Aorta (tissue), 5 donors: ENCODE measurements around the gene FRMD5. TPM values are rescaled to one million over a fixed set of nuclear protein-coding genes. Genes with fewer than 3 reads are reported as not detected.
A peak's percentile ranks its signal among the peaks of the same experiment; 100 is the strongest.

ENCODE experiments used
- ATAC-seq: fragments of 200-7000 bp; cut with Tn5 transposase; one replicate; pipeline ENCODE4 v1.9.1; 2022; ENCODE audit warnings: moderate library complexity; ENCODE audit not compliant: low FRiP score
- DNase-seq, 2 donors: peaks; one replicate each; pipeline ENCODE4 v3.0.0-alpha.2; 2020
- H3K27ac ChIP-seq, 2 donors: one replicate each; pipeline ENCODE4 v1.5.1; 2013; ENCODE audit warnings: low read length in 2 of 2, mild to moderate bottlenecking in 2 of 2, moderate library complexity in 2 of 2, control low read depth in 1 of 2, inconsistent platforms in 1 of 2, low read depth in 1 of 2
- H3K27me3 ChIP-seq, 2 donors: one replicate each; pipeline ENCODE4 v1.6.1; 2013; ENCODE audit warnings: control low read depth in 1 of 2, low read length in 1 of 2, mild to moderate bottlenecking in 1 of 2, moderate library complexity in 1 of 2; ENCODE audit not compliant: insufficient read depth in 2 of 2, control insufficient read depth in 1 of 2
- H3K36me3 ChIP-seq, 2 donors: one replicate each; pipeline ENCODE4 v1.6.1; 2013; ENCODE audit warnings: control low read depth in 1 of 2, low read length in 1 of 2, mild to moderate bottlenecking in 1 of 2; ENCODE audit not compliant: insufficient read depth in 2 of 2, control insufficient read depth in 1 of 2
- H3K4me1 ChIP-seq, 2 donors: one replicate each; pipeline ENCODE4 v1.6.1; 2013; ENCODE audit warnings: low read length in 2 of 2, control low read depth in 1 of 2, mild to moderate bottlenecking in 1 of 2, moderate library complexity in 1 of 2; ENCODE audit not compliant: insufficient read depth in 2 of 2, control insufficient read depth in 1 of 2
- H3K4me3 ChIP-seq, 2 donors: one replicate each; pipeline ENCODE4 v1.5.1; 2013; ENCODE audit warnings: low read length in 2 of 2, control low read depth in 1 of 2, mild to moderate bottlenecking in 1 of 2
- H3K9me3 ChIP-seq: one replicate; pipeline ENCODE4 v1.6.1; 2013; ENCODE audit warnings: mild to moderate bottlenecking, low read length; ENCODE audit not compliant: control insufficient read depth
- WGBS, 2 donors: extraction: QIAGEN DNeasy Blood & Tissue Kit; methylation state at CpG; one replicate each; pipeline ENCODE4 v1.1.7; 2013; 5-methylcytosine and 5-hydroxymethylcytosine counted together
- intact Hi-C, 2 donors: fragments of 100-400 bp; cut with DNase I; formaldehyde crosslinking; loops; one replicate each; pipeline versions ENCODE4 v1.14.2 to v1.15.0; 2022
- polyA plus RNA-seq, 2 donors: library from polyadenylated mRNA; stranded (reverse); fragments of 200-250 nt; gene quantifications; one replicate each; pipeline ENCODE4 v1.2.3, GENCODE V29; 2013
- total RNA-seq, 2 donors: library from RNA; stranded (reverse); fragmentation: NEBNext Ultra II Directional; extraction: Animal tissue kit (Norgen Biotek cat#: 25700); gene quantifications; one replicate each; pipeline ENCODE4 v1.2.1, GENCODE V29; 2021
- donor health status: healthy with polysubstance abuse.
- donor health status: Bipolar disorder and iron deficiency.
- donor health status: DM: no; HTN: no; CAD: no.
- donor health status: DM: no; HTN: no; CAD: no.
- donor health status: DM: yes; HTN: yes; CAD: no.

The FRMD5 gene
- total and polyA plus RNA-seq, 4 donors: 0.18 to 0.88 (median 0.58) TPM

- Histone ChIP-seq H3K36me3 (no peaks in the 10 kb centered on the region), H3K27ac (no peak overlapping the region), H3K9me3 (no peaks in the 10 kb centered on the region), H3K27me3 (no peaks in the 10 kb centered on the region), H3K4me3 (no peak overlapping the region), H3K4me1 (no peaks in the 10 kb centered on the region)
- WGBS, 2 donors: 87 to 91% methylated on average over 6 of the region's 6 CpGs
- ATAC-seq (no peak), DNase-seq (no peak)
- intact Hi-C loops: no loop called here
Measured at GRCh38 chr15:43934480-43934879, 260.6 kb downstream of the FRMD5 start.

- DNase-seq (no peak), ATAC-seq (no peak)
- no peak overlapping the region for H3K4me3 ChIP-seq
- WGBS, 2 donors: 27 to 28% methylated on average over 3 of the region's 3 CpGs
- H3K27ac ChIP-seq: no peak overlapping the region
- H3K27me3 ChIP-seq: no peaks in the 10 kb centered on the region
- no peaks in the 10 kb centered on the region for H3K9me3 ChIP-seq
- H3K36me3 ChIP-seq: no peaks in the 10 kb centered on the region
- H3K4me1 ChIP-seq: no peaks in the 10 kb centered on the region
- intact Hi-C loops: no loop called here
Measured at GRCh38 chr15:43932907-43933306, 262.2 kb downstream of the FRMD5 start.

- Histone ChIP-seq H3K4me3 (no peak overlapping the region), H3K27me3 (no peaks in the 10 kb centered on the region), H3K4me1 (no peaks in the 10 kb centered on the region), H3K9me3 (no peaks in the 10 kb centered on the region), H3K27ac (no peak overlapping the region), H3K36me3 (no peaks in the 10 kb centered on the region)
- WGBS, 2 donors: 89% methylated on average over 3 of the region's 3 CpGs
- DNase-seq (no peak), ATAC-seq (no peak)
- intact Hi-C loops: no loop called here
Measured at GRCh38 chr15:43931790-43932435, 263.2 kb downstream of the FRMD5 start.

- ATAC-seq (no peak), DNase-seq (no peak)
- H3K4me3 ChIP-seq: no peak overlapping the region
- no peak overlapping the region for H3K27ac ChIP-seq
- H3K4me1 ChIP-seq: no peaks in the 10 kb centered on the region
- H3K9me3 ChIP-seq: no peaks in the 10 kb centered on the region
- intact Hi-C loops: no loop called here
- no peaks in the 10 kb centered on the region for H3K27me3 ChIP-seq
- H3K36me3 ChIP-seq: no peaks in the 10 kb centered on the region
- WGBS, 2 donors: 89 to 96% methylated on average over 3 of the region's 3 CpGs
Measured at GRCh38 chr15:43931119-43931518, 264.0 kb downstream of the FRMD5 start.

GRCh38 chr15:43930556-43930955 is 264.5 kb downstream of the FRMD5 start:
- Histone ChIP-seq H3K27me3 (no peaks in the 10 kb centered on the region), H3K4me3 (no peak overlapping the region), H3K27ac (no peak overlapping the region), H3K36me3 (no peaks in the 10 kb centered on the region), H3K4me1 (no peaks in the 10 kb centered on the region), H3K9me3 (no peaks in the 10 kb centered on the region)
- ATAC-seq (no peak), DNase-seq (no peak)
- intact Hi-C loops: no loop called here
- WGBS, 2 donors: 94 to 96% methylated on average over 5 of the region's 5 CpGs

GRCh38 chr15:43930079-43930478 is 265.0 kb downstream of the FRMD5 start:
- 33 to 46% methylated on average over 2 of the region's 2 CpGs for WGBS, 2 donors
- Histone ChIP-seq H3K4me3 (no peak overlapping the region), H3K27ac (no peak overlapping the region), H3K9me3 (no peaks in the 10 kb centered on the region), H3K27me3 (no peaks in the 10 kb centered on the region), H3K4me1 (no peaks in the 10 kb centered on the region), H3K36me3 (no peaks in the 10 kb centered on the region)
- ATAC-seq: no peak
- no peak for DNase-seq
- intact Hi-C loops: no loop called here

- no peaks in the 10 kb centered on the region for H3K27me3 ChIP-seq
- H3K9me3 ChIP-seq: no peaks in the 10 kb centered on the region
- H3K27ac ChIP-seq: no peak overlapping the region
- no peaks in the 10 kb centered on the region for H3K4me1 ChIP-seq
- no peaks in the 10 kb centered on the region for H3K36me3 ChIP-seq
- ATAC-seq (no peak), DNase-seq (no peak)
- WGBS, 2 donors: 81 to 87% methylated on average over 5 of the region's 5 CpGs
- intact Hi-C loops: no loop called here
- H3K4me3 ChIP-seq: no peak overlapping the region
Measured at GRCh38 chr15:43928152-43928551, 266.9 kb downstream of the FRMD5 start.

GRCh38 chr15:43927203-43927602 is 267.9 kb downstream of the FRMD5 start:
- Histone ChIP-seq H3K27me3 (no peaks in the 10 kb centered on the region), H3K36me3 (no peaks in the 10 kb centered on the region), H3K27ac (no peak overlapping the region), H3K4me1 (no peaks in the 10 kb centered on the region), H3K4me3 (no peak overlapping the region), H3K9me3 (no peaks in the 10 kb centered on the region)
- DNase-seq (no peak), ATAC-seq (no peak)
- intact Hi-C loops: no loop called here
- WGBS, 2 donors: 61 to 73% methylated on average over 4 of the region's 4 CpGs

GRCh38 chr15:43923553-43923952 is 271.5 kb downstream of the FRMD5 start:
- WGBS, 2 donors: 96 to 97% methylated on average over 4 of the region's 4 CpGs
- ATAC-seq (peak; percentile 31), DNase-seq (no peak)
- H3K9me3 ChIP-seq: no peaks in the 10 kb centered on the region
- peaks cover 0 to 2% of the 10 kb centered on the region in 2 donors for H3K4me1 ChIP-seq
- intact Hi-C loops: no loop called here
- H3K27me3 ChIP-seq: no peaks in the 10 kb centered on the region
- H3K4me3 ChIP-seq: no peak overlapping the region
- no peaks in the 10 kb centered on the region for H3K36me3 ChIP-seq
- no peak overlapping the region for H3K27ac ChIP-seq
